ENCODE data around the gene PBX4.

Gene PBX4

GRCh38 chr19:19537075-19538048 is 81.1 kb downstream of the PBX4 start:
- DNase-seq, result no peak

DNA sequence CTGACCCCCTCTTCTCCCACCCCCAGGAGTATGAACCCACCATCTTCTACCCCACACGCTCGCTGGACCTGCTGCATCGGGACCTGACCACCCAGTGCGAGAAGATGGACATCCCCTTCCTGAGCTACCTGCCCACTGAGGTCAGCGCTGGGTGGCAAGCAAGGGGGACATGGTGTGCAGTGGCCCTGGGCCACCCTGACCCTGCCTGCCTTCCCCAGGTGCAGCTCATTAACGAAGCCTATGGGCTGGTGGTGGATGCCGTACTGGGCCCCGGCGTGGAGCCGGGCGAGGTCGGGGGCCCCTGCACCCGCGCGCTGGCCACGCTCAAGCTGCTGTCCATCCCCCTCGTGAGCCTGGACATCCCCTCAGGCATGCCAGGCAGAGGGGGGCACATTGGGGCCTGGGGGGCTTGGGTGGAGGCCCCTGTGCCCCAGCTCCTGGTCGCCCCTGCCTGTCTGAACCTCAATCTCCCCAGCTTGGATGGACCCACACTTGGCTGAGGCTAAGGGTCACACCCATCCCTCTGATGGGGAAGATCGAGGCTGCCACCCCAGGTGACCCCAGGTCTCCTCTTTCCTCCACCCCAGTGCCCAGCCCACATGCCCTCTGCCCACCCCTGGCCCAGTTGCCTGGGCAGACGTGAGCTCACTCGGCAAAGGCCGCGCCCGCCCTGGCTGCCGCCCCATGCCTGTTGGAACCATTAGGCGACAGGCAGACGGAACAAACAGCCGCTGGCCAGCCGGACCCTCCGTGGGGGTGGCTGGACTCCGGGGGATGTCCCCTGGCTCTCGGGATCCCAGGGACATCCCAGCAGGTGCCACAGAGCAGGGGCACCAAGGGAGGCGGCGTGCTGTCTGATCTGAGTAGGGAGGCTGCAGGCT is 82.9 kb downstream of the PBX4 start:
- DNase-seq, result no peak

- DNase-seq, result no peak
These were observed 83.8 kb downstream of the PBX4 start for GRCh38 chr19:19534556-19535265.

GRCh38 chr19:19533841-19534240 is 84.6 kb downstream of the PBX4 start:
- no peak for DNase-seq

DNA sequence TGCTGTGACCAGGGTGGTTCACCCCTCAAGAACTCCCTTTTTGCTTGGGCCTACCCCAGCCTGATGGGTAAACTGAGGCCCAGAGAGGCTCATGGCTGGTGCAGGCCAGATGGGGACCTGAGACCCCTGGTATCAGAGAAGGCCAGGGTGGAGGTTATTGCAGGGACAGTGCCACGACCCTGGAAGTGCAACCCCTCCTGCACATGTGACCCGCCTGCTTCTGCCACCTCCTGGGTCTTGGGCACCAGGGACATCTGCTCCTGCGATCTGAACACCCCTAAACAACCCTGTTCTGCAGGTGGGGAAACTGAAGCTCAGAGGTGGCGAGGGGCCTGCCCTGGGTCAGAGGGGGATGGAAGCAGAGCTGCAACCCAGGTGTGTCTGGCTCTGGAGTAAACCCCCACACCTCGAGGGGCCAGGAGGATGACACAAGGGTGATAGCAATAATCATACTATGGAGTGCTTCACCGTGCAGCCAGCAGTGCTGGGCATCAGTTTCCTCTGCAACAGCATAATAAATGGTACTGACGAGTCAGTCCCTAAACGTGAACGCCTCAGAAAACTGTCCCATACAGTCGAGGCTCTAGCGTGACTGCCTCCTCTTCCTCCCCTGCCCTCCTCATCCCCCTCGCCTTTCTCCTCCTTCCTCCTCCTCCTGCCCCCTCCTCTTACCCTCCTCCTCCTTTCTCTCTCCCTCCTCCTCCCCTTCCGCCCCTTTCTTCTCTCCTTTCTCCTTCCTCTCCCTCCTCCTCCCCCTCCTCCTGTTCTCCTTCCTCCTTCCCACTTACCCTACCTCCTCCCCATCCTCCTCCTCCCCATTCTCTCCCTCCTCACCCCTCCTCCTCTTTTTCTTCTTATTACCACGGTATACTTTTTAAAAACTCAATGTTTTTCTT is 85.4 kb downstream of the PBX4 start:
- DNase-seq, result no peak

DNA sequence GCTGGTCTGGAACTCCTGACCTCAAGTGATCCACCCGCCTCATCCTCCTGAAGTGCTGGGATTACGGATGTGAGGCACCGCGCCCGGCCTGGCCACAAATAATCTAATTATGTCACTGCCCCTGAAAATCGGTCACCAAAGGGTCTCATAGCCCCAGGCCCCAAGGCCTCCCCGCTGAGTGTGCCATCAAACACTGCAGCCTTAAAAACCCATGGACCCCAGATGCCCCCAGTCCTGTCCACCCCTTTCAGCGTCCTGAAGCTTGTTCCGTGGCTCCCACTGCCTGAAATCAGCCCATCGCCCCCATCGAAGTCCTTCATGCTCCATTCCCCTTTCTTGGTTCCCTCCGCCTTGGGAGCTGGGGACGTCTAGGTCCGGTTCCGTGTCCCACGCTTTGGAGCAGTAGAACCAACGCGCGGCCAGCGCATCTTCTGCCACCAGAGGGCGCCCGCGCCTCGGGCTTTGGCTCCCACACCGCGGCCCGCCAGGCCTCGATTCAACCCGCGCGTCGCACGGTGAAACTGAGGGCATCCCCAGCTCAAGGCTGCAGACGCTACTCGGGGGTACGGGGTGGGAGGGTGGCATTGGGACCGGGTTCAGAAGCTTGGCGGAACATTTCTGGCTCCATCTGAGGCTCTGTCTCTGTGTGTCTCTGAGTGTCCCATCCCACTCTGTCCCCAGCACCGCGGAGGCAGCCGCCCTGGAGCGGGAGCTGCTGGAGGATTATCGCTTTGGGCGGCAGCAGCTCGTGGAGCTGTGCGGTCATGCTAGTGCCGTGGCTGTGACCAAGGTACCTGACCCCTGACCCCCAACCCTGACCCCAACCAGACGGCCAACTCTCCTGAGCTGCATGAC is 86.3 kb downstream of the PBX4 start:
- DNase-seq, result peak; percentile 29 to 55

DNA sequence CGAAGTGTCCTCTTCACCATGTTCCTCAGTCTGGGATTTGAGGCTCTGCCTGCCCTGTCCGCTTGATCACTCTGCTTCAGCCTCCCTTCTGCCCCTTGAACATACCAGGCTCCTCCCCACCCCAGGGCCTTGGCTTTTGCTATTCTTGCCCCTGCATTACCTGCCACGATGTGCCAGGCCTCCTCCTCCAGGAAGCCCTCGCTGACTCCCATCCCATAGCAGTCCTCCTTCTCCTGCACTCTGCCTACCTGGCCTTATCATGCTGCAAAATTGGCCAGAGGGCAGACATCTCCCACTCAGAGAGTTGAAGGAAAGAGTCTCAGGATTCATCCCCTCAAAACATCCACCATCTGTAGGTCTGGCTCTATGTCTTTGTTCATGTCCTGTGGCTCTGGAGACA is 87.6 kb downstream of the PBX4 start:
- no peak for DNase-seq

DNA sequence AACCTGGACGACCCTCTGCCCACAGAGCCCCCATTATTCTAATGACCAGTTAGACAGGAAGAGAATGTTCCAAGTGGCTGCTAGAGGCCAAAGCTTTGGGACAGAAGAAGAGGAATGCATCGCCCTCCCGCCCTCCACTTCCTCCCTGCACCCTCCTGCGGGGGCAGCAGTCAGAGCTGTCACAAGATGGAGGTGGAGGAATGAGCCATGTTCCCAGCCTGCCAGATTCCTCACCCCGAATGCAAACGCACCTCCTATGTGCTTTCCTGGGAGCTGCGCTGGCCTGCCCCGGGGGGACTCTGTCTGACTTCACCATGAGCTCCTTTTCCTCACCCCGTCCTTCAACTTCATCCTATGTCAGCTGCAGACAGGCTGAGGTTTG is 88.1 kb downstream of the PBX4 start:
- DNase-seq, result no peak

DNA sequence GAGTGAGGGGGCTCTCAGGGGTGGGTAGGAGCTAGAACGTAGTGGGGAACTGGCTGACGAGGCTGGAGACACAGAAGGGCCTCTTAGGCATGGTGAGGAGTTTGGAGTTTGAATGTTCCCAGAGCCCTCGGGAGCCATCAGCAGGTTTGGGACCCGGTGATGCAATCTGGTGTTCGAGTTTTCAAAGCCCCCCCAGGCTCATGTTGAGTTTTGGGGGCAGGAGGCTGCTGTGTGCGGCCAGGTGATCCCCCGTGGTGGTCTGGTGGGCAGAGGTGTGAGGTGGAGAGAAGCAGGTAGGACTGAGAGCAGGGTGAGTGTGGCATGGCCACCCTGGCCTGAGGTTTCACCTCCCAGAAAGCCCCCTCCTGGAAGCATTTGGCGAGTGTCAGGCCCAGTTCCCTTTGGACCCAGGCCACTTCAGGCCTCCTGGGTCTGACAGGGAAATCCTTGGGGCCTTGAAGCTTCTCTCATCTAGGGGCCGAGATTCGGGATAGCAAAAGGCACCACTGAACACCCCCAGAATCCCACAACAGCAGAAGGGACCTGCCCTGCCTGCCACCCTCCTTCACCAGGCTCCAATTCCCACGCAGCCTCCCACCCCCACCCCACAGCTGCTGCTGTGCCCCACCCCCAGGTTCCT is 88.6 kb downstream of the PBX4 start:
- DNase-seq, result no peak

DNA sequence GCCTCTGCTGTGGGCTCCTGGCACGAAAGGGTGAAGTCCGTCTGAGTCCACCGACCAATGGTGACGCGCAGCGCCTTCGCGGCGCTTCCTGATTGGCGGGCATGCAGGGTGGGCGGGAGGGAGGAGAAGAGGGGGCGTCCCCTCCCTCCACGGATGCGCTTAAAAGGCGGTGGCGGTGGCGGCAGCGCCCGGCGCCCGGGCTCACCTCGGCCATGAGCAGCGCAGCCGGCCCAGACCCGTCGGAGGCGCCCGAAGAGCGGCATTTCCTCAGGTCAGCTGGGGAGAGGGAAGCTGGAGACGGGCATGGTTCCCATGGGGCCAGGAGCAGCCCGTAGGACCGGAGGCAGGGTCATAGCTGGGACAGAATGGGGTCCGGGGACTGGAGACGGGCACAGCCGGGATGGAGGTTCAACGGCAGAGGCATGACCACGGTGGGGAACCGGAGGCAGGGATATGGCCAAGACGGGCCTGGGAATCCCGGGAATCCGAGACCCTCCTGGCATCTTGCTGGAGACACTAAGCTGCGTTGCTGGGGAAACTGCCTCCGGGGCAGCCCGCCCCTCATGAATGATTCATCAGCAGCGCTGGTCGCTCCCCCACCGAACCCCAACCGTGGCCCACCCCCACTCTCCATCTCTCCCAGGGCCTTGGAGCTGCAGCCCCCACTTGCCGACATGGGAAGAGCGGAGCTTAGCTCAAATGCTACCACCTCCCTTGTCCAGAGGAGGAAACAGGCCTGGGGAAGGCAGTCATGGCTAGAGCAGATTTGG is 89.6 kb downstream of the PBX4 start, which contains the start of gene YJEFN3:
TSS of gene YJEFN3 (plus strand) at position 191 of the 770 bp plus-strand sequence. CDS start at position 213, 22 bp downstream.
- no peak for DNase-seq

DNA sequence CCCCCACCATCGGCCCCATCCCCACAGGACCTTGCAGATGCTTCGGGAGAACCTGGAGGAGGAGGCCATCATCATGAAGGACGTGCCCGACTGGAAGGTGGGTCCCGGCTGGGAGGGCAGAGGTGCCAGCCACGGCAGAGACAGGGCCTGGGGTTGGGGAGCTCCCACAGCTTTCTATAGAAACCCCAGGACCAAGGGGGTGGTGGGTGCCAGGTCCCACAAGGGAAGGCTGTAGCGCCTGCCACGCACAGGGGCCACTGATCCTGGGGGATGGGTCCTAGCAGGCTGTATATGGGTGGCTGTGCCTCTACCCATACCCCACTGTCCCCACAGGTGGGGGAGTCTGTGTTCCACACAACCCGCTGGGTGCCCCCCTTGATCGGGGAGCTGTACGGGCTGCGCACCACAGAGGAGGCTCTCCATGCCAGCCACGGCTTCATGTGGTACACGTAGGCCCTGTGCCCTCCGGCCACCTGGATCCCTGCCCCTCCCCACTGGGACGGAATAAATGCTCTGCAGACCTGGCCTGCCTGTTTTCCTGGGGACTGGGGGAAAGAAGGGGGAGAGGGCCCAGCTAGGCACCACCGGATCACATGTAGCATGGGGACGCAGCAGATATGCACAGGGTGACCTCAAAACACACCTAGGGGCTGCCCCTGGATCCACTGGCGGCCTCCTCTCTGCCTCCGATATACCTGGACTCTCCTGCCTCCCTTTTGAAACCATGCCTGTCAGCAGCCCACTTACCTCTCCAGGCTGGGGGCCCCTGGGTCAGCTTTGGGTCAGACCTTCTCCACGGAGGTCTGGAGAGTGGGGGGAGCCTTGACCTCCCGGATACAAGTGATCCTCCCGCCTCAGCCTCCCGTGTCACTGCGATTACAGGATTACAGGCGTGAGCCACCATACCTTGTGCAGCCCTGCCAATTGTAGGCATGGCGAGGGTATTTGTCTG is 90.5 kb downstream of the PBX4 start:
- DNase-seq, result no peak

DNA sequence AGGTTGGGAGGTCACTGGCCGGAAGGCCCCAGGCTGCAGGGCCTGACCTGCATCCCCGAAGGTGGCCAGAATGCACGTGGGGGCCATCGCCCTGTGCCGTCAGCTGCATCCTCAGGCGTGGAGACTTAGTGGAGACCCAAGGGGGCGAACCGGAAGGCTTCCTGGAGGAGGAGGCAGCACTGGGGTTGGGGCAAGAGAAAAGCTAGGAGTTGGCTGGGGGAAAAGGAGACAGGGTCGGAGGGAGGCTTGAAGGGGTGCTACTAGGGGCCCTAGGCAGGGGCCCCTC is 91.2 kb downstream of the PBX4 start:
- DNase-seq, result no peak

DNA sequence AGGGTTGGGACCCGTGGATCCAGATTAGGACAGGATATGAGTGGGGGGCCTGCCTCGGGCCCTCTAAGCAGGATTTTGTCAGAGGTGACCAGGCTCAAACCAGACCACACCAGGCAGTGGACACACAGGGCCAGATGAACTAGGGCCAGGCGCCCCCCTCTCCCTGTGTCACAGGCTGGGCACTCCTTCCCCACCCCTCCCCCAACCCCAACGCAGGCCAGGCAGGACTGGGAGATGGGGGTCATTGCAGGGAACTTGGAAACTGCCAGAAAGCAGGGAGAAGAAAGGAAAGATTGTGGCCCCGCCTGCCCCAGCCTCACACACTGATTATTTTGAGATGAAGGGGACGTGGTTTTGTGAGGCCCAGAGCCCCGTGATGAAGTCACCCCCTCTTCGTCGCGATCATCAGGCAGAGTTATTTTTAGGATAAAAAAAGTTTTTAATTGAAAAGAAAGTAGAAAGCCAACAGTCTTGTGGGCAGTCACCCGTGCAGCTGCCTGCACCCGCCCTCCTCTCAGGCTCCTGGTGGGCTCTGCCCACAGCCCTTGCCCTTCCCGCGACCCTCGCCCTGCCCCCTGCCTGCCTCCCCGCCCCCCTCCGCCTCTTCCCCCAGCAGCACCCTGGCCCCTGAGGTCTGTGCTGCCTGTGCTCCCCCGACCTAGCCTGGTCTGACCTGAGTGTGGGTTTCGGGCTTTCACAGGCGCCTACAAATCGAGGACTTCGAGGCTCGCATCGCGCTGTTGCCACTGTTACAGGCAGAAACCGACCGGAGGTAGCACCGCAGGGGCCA is 91.7 kb downstream of the PBX4 start:
- DNase-seq, result peak in 1 of 2 experiments; percentile 15

DNA sequence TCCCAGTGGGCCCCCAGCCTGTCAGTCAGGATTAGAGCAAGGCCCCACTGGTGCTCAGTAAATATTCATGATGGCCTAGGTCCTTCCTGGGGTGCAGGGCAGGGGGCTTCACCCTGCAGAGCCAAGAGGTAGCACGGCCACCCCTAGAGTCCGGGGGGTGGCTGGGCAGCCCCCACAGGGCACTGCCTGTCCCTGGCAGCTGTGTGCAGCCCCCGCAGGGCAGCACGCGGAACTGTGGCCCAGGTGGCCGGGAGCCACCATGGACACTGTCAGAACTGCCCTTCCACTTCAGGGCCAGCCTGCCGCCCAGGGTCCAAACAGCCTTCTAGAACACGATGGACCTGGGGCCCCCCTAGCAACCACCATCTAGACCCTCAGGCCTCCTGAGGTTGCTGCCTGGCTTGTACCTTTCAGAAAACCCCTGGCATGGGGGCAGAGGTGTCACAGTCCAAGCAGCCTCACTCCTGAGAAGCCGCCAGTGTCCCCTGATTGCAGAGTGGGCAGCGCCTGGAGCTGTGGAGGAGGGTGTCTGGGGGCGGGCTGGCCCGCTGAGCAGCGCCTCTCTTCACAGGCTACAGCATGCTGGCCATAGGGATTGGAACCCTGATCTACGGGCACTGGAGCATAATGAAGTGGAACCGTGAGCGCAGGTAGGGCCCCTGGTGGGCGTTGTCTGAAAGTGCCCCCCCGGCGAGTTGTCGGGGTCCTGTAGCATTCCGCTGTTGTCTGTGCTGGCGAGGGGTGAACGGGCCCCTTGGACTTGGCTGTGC is 92.7 kb downstream of the PBX4 start:
- DNase-seq, result no peak

DNA sequence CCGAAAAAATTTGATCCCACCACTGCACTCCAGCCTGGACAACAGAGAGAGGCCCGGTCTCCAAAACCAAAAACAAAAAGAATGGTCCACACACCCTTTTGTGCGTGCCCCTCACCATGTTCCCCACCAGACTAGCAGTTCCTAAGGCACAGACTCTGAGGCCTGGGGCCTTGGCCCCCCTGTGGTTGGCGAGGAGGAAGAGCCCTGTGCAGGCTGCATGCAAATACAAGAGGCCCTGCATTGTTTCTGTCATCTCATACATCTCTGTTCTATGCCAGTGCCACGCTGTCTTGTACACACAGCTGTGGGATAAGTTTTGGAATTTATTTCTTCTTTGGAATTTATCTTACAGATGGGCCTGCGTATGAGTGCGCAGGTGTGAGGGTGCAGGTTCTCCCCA is 94.4 kb downstream of the PBX4 start:
- DNase-seq, result peak; percentile 51 to 54

GRCh38 chr19:19523177-19523576 is 95.3 kb downstream of the PBX4 start:
- DNase-seq, result no peak

GRCh38 chr19:19520989-19521388 is 97.5 kb downstream of the PBX4 start:
- DNase-seq, result no peak

All from Kasumi-1 (cell line).